Epithelial cell of esophagus (primary cell): ENCODE results near the gene RAB29.

ENCODE experiments used
- DNase-seq: peaks from one replicate; pipeline ENCODE4 v3.0.0; 2010; ENCODE audit warnings: low read depth
- H3K4me3 ChIP-seq: 2 replicates; pipeline ENCODE4 v1.5.1; 2011; ENCODE audit warnings: mild to moderate bottlenecking, low read length, control low read depth
- CTCF ChIP-seq: IDR thresholded peaks from 2 replicates; pipeline ENCODE4 v1.5.1; 2011; ENCODE audit warnings: low read depth, mild to moderate bottlenecking, low read length, control low read depth, inconsistent platforms; ENCODE audit not compliant: insufficient read depth; ENCODE audit errors: missing control alignments

The RAB29 gene

GRCh38 chr1:205744403-205744802 is 30.9 kb downstream of the RAB29 start:
- H3K4me3 ChIP-seq: no peak overlapping the region
- no peak for DNase-seq
- TF ChIP-seq CTCF: no peak

GRCh38 chr1:205743977-205744376 is 31.3 kb downstream of the RAB29 start:
- no peak overlapping the region for H3K4me3 ChIP-seq
- TF ChIP-seq CTCF: no peak
- no peak for DNase-seq

- no peak overlapping the region for H3K4me3 ChIP-seq
- TF ChIP-seq CTCF: no peak
- no peak for DNase-seq
Measured at GRCh38 chr1:205741681-205742080, 33.6 kb downstream of the RAB29 start.

GRCh38 chr1:205739348-205740160 is 35.7 kb downstream of the RAB29 start:
- peak; percentile 12 for DNase-seq
- H3K4me3 ChIP-seq: no peak overlapping the region
- peak; percentile 23 for TF ChIP-seq CTCF

- no peak overlapping the region for H3K4me3 ChIP-seq
- DNase-seq: no peak
- TF ChIP-seq CTCF: no peak
Measured at GRCh38 chr1:205735218-205735617, 40.1 kb downstream of the RAB29 start.

- H3K4me3 ChIP-seq: no peak overlapping the region
- no peak for DNase-seq
- TF ChIP-seq CTCF: no peak
Measured at GRCh38 chr1:205733438-205734175, 41.7 kb downstream of the RAB29 start.
